Fibroblast of peridontal ligament (primary cell): ENCODE measurements around the gene KIRREL1.
A peak's percentile ranks its signal among the peaks of the same experiment; 100 is the strongest.

Experiments used
- DNase-seq: peaks from one replicate; pipeline ENCODE4 v3.0.0-alpha.2; 2010; ENCODE audit errors: extremely low read depth

KIRREL1 gene

DNA sequence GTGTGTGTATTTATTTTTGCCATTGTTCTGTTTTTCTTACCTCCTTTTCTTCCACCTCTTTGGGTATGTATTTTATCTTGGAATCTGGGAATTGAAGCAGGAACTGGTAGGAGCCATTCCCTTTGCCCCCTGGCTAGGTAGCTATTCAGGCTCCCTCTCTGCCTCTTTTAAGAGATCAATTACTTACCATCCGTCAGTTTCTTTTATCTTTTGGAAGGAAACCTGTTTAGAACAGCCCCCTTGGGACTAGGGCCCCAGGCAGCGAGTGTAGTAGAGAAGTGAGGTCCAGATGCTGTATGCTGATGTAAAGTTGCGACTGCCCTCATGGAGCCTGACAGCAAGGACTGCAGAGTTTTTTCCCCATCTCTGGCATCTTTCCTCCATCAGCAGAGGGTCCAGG is 41.6 kb downstream of the KIRREL1 start:
- DNase-seq: no peak

GRCh38 chr1:158035976-158036583 is 42.6 kb downstream of the KIRREL1 start:
- DNase-seq: peak; percentile 80

DNA sequence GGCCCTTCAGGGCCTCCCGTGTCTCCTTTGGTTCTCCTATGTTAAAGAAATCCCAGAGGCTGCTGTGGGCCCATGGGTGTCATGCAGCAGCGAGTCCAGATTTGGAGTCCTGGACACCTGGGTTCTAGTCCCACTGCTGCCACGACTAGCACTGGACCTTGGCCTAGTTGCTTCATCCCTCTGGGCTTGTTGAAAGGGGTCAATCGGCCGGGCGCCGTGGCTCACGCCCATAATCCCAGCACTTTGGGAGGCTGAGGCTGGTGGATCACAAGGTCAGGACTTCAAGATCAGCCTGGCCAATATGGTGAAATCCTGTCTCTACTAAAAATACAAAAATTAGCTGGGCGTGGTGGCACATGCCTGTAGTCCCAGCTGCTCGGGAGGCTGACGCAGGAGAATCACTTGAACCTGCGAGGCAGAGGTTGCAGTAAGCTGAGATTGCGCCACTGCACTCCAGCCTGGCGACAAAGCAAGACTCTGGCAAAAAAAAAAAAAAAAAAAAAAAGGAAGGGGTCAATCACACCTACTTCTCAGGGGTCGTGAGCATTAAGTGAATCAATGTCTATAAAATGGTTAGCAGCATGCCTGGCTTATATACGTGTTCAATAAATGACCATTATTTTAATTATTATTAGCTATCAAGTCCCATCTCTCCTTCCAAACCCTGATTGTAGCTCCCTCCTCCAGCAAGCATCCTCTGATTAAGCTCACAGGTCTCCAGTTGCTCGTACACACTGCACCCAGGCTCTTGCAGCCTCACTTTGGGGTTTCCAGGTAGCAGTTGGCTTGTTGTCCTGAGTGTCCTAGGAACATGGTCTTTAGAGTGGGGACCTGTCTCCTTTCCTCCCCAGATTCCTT is 43.8 kb downstream of the KIRREL1 start:
- no peak for DNase-seq

GRCh38 chr1:158037866-158038359 is 44.5 kb downstream of the KIRREL1 start:
- peak; percentile 55 for DNase-seq

DNA sequence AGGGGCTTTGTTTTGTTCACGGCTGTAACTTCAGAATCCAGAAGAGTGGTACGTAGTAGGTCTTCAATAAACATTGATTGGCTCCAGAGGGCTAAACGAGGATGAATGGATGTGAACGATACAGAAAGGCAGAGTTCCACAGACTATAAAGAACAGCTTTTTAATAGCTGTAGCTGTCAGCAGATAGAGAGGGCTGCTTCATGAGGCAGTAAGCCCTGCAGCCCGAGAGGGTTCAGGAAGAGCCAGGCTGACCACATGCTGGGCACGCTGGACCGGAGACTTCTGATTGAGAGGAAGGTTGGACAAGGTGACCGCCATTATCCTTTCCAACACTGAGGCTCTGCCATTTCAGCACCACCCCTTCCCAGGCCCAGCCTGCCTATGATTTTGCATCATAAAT is 45.3 kb downstream of the KIRREL1 start:
- no peak for DNase-seq

- peak; percentile 41 for DNase-seq
These were observed 45.9 kb downstream of the KIRREL1 start for GRCh38 chr1:158039380-158039779.

DNA sequence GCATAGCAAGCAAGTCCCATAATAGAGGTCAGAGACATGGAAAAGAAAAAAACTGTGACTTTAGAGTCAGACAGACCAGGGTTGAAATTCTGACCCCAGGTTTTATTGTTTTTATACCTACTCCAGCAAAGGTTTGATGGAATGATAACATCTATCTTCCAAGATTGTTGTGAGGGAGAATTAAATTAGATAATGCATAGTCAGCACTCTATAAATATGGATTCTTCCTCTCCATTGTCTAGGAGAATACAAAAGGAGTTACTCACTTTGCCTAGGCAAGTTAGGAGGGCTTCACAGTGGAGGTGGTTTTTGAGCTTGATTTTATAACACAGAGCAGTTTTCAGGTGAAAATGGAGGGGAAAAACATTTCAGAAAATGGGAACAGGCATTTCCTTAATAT is 46.9 kb downstream of the KIRREL1 start:
- no peak for DNase-seq

DNA sequence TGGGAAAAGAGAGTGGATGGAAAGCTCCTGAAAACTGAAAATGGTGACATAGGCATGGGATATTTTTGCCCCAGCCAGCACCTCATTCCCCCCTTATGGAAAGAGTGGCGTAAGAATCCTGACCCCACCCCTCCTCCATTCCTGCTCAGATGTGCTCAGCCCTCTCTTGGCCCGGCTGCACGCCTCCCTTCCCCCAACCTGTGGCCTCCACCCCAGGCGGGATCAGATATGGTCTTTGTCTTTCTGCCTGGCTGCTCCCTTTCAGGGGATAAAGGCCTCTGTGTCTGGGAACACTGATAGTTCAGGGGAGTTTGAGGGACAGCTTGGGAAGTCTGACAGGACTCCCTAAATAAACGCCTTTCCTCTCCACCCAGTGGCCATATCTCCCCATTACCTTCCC is 49.8 kb downstream of the KIRREL1 start:
- DNase-seq: no peak

GRCh38 chr1:158045639-158046038 is 52.2 kb downstream of the KIRREL1 start:
- DNase-seq: peak; percentile 76

- no peak for DNase-seq
These were observed 53.5 kb downstream of the KIRREL1 start for GRCh38 chr1:158046715-158047510.

DNA sequence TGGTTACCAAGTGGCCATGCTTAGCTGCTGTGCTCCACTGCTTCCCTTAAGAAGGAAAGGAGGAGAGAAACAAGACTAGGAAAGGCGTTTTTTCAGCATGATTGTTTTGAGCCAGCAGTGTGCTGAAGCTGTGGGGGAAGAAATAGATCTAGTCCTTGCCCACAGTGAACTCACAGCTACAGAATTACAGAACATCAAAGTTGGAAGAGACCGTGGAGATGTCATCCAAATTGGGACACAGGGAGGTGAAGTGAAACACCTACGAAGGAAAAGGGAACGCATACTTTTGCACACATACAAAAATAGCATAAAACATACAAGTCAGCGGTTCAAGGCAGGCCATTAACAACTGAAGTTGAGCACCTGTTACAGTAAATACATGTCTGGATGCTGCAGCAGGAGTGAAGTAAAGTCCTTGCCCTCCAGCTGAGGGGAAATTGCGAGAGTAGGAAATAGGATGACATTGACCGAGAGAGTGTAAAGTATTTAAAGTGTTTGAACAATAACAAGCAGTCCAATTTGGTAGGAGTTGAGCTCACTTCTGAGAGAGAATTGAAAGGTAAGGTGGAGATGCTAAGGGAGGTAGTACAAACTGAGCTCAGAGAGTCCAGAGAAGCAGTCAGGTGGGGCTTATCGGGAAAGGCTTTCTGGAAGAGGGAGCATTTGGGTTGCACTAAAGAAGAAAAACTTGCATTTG is 55.1 kb downstream of the KIRREL1 start:
- no peak for DNase-seq

GRCh38 chr1:158049853-158050252 is 56.4 kb downstream of the KIRREL1 start:
- DNase-seq: peak; percentile 62

GRCh38 chr1:158053276-158053675 is 59.8 kb downstream of the KIRREL1 start:
- no peak for DNase-seq

DNA sequence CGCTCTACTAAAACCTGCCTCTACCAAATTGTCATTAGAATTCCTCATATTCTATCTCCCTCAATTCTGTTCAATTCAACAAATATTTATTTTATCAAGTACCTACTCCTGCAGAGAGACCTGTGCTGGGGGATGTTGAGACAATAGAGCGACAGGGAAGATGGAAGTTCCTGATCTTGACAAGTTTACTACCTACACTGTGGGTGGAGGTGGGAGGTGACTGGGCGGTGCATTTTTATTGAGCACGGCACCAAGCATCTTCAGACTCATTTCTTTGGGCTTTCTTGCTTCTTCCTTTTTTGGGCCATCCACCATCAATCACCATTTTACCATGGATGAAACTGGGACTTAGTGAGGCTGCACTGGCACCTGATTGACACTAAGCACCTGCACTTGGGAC is 61.3 kb downstream of the KIRREL1 start:
- no peak for DNase-seq

GRCh38 chr1:158055854-158056253 is 62.4 kb downstream of the KIRREL1 start:
- no peak for DNase-seq

DNA sequence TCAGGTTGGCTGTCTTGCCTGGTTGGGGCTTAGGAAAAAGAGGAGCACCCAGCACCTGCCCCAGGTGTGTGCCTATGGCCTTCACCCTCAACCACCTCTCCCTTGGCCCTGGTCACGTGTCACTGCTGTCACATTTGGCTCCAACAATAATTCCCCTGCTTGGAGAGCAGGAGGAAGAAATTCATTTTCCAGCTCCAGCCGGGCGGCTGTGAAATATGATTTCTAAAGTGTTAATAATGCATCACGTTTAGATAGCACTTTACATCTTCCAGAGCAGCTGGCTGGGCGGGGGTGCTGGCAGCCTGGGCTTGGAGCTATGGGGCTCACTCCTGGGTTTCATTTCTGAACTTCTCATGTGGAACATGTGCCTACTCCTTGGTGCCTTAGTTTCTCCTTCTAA is 63.1 kb downstream of the KIRREL1 start:
- DNase-seq: no peak

- DNase-seq: no peak
These were observed 65.0 kb downstream of the KIRREL1 start for GRCh38 chr1:158058237-158058985.

DNA sequence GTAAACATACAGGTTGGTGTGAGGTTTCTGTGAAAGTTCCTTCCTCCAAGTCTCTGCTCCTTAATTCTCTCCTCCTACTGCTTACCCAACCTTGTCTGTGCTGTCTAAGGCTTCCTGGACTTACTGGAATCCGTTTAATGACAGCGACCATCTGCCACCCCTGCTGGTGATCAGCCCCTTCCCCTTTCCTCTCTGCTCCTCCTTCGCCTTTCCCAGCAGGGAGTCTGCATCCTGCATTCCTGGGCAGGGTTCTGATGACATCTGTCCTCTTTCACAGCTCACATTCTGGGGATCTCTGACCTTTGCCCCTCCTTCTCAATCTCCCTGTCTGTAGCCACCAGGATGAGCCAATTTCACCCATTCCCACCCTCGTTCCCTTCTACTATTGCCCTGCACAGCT is 66.5 kb downstream of the KIRREL1 start:
- no peak for DNase-seq

DNA sequence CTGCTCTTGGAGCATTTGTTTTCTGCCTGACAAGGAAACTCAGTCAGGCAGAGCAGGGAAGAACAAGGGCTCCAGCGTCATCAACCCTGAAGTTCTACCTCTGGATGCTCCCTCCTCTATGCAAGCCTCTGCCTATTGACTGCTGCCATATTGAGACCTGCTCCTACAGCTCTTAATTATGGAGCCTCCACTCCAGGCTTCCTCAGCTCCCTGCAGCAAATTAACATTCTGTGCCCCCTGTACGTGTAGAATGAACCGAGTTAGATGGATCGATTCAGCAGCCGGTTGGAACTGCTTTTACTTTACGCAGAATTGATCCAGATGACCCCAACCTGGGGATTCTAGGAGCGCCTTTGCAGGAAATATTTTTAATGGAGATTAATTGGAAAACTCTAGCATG is 68.7 kb downstream of the KIRREL1 start:
- DNase-seq: no peak

DNA sequence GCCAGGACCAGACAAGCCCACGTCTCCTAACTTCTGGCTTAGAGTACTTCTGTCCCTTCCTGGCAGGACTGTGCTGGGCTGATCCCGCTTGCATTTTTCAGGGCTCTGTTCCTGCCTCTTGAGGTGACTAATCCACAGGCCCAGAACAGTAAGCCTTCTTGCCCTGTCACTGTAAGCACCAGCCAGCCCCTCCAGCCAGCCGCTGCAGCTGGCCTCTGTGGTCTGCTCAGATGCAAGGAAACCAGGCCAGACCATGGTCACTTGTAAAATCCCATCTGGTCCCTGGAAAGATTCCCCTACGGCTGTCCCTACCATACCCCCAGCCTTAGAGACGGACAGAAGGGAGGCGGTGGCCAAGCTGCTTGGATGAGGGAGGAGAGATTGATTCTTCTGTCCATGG is 74.2 kb downstream of the KIRREL1 start:
- DNase-seq: peak; percentile 40

DNA sequence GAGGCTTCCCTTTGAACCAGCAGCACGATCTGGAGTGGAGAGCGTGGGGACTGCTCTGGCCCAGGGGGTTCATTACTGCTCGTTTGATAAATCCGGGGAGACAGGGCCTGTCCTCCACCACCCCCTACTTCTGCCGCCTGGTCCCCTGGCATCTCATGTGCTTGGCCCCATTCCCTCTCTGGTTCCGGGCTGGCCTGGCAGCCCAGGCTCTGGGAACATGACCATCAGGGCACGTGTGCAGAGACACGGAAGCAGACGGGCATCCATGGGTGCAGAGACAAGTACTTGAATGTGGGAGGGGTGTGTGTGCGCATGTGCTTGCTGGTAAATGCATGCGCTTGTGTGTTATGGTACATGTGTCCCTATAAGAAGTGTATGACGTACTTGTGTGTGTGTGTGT is 75.5 kb downstream of the KIRREL1 start:
- no peak for DNase-seq
